Measurements from ENCODE around the gene GASK1B.
A peak's percentile ranks its signal among the peaks of the same experiment; 100 is the strongest.

The GASK1B gene

DNA sequence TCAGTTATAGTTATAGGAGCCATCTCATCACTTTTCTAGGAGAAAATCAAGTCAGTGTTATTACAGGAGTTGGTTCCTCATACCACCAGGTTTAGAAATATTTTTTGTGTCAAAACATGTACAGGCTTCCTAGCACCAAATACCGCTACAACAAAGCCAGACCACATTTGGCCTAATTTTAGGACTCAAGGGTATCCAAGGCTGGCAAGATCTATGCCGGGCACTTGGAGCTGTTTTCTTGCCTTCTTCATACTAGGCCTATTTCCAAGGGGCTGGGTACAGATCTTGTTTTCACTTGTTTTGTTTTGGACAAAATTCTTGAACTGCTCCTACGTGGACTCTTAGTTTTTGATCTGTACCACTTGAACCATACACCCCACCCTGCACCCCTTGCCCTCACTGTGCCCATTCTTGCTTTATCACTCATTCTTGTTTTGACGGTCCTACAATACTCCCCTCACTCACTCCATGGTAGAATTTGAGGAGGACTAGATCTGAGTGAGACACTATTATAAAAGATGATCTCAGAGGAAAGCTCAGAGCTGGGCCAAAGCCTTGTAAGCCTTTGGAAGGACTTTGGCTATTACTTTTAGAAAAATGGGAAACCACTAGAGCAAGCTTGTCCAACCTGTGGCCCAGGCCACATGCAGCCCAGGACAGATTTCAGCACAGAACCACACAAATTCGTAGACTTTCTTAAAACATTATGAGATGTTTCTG lies 19.8 kb upstream of the GASK1B start:
- DNase-seq = no peak
- in situ Hi-C loops (cut with HindIII; ENCODE audit: low pct_ligation_motif_present, low pct_unique_long_range_greater_than_20kb, low sequenced_read_pairs) = no loop called here

- DNase-seq = no peak
- in situ Hi-C loops (cut with HindIII; ENCODE audit: low pct_ligation_motif_present, low pct_unique_long_range_greater_than_20kb, low sequenced_read_pairs) = no loop called here
These were observed 17.9 kb upstream of the GASK1B start for GRCh38 chr4:158190718-158191117.

GRCh38 chr4:158189422-158189821 lies 16.6 kb upstream of the GASK1B start:
- in situ Hi-C loops (cut with HindIII; ENCODE audit: low pct_ligation_motif_present, low pct_unique_long_range_greater_than_20kb, low sequenced_read_pairs) = no loop called here
- no peak for DNase-seq

DNA sequence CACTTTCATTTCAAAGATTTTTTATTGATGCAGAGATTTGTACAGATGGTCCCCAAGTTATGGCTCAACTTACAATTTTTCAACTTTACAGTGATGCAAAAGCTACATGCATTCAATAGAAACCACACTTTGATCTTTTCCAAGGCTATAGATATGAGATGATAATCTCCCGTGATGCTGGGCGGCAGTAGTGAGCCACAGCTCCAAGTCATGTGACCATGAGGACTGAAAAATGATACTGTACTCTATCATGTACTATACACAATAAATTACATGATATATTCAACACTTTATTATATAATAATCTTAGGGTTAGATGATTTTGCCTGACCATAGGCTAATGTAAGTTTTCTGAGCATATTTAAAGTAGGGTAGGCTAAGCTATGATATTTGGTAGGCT lies 14.0 kb upstream of the GASK1B start:
- in situ Hi-C loops (cut with HindIII; ENCODE audit: low pct_ligation_motif_present, low pct_unique_long_range_greater_than_20kb, low sequenced_read_pairs) = no loop called here
- DNase-seq = no peak

GRCh38 chr4:158182736-158183135 lies 9.9 kb upstream of the GASK1B start:
- in situ Hi-C loops (cut with HindIII; ENCODE audit: low pct_ligation_motif_present, low pct_unique_long_range_greater_than_20kb, low sequenced_read_pairs) = no loop called here
- DNase-seq = no peak

- no peak for DNase-seq
- in situ Hi-C loops (cut with HindIII; ENCODE audit: low pct_ligation_motif_present, low pct_unique_long_range_greater_than_20kb, low sequenced_read_pairs) = no loop called here
These were observed 9.1 kb upstream of the GASK1B start for GRCh38 chr4:158181906-158182305.

DNA sequence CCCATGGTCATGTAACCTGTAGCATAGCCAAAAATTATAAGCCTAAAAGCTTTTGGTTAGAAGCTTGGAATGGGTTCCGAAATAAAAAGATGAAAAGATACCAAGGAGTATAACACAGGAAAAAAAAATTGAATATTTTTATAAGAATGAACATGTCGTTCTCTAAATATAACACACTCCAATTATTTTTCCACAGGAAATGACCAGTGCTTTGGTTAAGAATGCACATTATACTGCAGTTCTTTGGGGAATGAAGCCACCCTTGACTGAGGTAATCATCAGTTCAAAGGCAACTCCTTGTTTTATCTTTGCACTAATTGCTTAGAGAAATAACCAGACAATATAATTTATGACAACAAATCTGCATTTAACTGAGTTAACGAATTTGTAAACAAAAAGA lies 6.6 kb upstream of the GASK1B start:
- no peak for DNase-seq
- in situ Hi-C loops (cut with HindIII; ENCODE audit: low pct_ligation_motif_present, low pct_unique_long_range_greater_than_20kb, low sequenced_read_pairs) = loop anchor here (10.0 kb wide), 1 partner anchor 185 kb away; no protein-coding TSS in a partner anchor

GRCh38 chr4:158176776-158177175 lies 4.0 kb upstream of the GASK1B start:
- in situ Hi-C loops (cut with HindIII; ENCODE audit: low pct_ligation_motif_present, low pct_unique_long_range_greater_than_20kb, low sequenced_read_pairs) = loop anchor here (10.0 kb wide), 1 partner anchor 182 kb away; no protein-coding TSS in a partner anchor
- no peak for DNase-seq

DNA sequence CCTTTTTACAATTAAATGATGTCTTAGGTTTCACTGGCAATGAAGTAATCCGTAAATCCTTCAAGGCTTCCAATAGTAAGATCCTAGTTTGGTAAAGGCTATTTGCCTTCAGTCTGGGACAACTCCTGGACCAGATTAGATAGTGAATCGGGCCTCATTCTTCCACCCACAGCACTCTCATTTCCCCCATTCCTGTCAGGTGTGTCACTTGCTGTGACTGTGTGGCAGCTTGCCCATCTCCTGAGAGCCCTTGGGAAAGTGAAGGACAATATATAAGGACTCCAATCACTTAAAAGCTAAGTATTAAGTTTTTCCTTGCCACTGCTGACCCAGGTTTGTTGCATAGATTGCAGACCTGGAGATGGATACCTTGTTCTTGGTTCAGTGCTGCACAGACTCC lies 3.3 kb upstream of the GASK1B start:
- DNase-seq = peak; percentile 51
- in situ Hi-C loops (cut with HindIII; ENCODE audit: low pct_ligation_motif_present, low pct_unique_long_range_greater_than_20kb, low sequenced_read_pairs) = loop anchor here (10.0 kb wide), 1 partner anchor 181 kb away; no protein-coding TSS in a partner anchor

DNA sequence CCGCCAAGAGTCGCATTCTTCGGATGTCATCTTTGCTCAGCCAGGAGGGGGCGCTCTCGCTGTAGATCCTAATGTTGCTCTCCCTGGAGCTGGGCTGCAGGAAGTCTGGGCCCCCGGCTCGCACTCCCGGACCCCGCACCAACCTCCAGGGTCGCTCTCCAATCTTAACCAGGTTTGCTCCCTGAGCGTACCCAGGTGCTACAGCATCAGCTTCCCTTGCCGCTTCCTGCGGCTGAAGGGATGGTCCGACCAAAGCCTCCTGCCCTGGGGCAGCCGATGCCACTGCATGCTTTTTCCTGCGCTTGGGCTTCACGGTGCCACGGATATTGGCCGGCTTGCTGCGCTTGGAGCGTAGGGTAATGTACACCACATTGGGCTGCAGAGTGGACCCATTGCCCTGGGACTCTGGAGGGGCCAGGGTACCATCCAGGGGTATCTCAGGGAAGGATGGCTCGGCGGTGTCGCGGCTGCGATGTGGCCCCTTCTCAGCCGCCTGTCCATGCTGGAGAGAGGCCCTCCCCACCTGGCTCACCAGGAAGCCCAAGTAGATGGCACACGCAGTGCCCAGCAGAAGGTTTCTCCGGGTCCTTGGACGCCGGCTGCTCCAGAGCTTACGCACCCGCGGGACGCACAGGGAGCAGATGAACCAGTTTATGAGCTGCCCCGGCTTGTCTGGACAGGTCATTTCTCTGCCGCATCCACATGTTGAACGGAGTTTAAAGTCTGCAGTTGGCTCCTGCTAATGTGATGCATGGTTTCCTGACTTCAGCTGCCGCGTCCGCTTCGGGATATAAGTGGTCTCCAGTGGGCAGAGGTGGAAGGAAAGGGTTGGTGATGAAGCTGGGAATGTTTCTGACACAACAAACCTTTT lies 1.9 kb downstream of the GASK1B start:
- in situ Hi-C loops (cut with HindIII; ENCODE audit: low pct_ligation_motif_present, low pct_unique_long_range_greater_than_20kb, low sequenced_read_pairs) = loop anchor here (10.0 kb wide), 1 partner anchor 176 kb away; no protein-coding TSS in a partner anchor
- DNase-seq = no peak

- DNase-seq = no peak
- in situ Hi-C loops (cut with HindIII; ENCODE audit: low pct_ligation_motif_present, low pct_unique_long_range_greater_than_20kb, low sequenced_read_pairs) = loop anchor here (10.0 kb wide), 1 partner anchor 175 kb away; no protein-coding TSS in a partner anchor
These were observed 2.7 kb downstream of the GASK1B start for GRCh38 chr4:158169931-158170690.

DNA sequence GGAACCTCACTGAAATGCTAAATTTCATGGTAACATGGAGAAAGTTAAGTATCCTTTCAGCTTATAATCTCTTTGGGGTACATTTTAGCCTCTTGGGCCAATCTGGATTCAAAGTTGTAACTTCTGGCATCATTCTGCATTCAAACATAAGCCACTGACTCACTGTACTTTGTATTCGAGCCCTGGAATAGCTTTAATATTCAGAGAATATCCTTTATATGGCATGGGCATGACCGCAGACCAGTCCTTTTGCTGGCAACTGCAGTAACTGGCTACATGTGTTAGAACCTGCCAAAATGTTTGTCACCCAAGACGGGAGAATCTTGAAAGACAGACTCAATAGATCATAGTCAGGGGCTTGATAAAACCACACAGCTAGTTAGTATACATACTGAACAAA lies 3.3 kb downstream of the GASK1B start:
- no peak for DNase-seq
- in situ Hi-C loops (cut with HindIII; ENCODE audit: low pct_ligation_motif_present, low pct_unique_long_range_greater_than_20kb, low sequenced_read_pairs) = no loop called here

- DNase-seq = no peak
- in situ Hi-C loops (cut with HindIII; ENCODE audit: low pct_ligation_motif_present, low pct_unique_long_range_greater_than_20kb, low sequenced_read_pairs) = no loop called here
These were observed 4.2 kb downstream of the GASK1B start for GRCh38 chr4:158168606-158169005.

GRCh38 chr4:158166701-158167100 lies 6.1 kb downstream of the GASK1B start:
- in situ Hi-C loops (cut with HindIII; ENCODE audit: low pct_ligation_motif_present, low pct_unique_long_range_greater_than_20kb, low sequenced_read_pairs) = no loop called here
- no peak for DNase-seq

GRCh38 chr4:158164768-158165213 lies 8.0 kb downstream of the GASK1B start:
- in situ Hi-C loops (cut with HindIII; ENCODE audit: low pct_ligation_motif_present, low pct_unique_long_range_greater_than_20kb, low sequenced_read_pairs) = no loop called here

DNA sequence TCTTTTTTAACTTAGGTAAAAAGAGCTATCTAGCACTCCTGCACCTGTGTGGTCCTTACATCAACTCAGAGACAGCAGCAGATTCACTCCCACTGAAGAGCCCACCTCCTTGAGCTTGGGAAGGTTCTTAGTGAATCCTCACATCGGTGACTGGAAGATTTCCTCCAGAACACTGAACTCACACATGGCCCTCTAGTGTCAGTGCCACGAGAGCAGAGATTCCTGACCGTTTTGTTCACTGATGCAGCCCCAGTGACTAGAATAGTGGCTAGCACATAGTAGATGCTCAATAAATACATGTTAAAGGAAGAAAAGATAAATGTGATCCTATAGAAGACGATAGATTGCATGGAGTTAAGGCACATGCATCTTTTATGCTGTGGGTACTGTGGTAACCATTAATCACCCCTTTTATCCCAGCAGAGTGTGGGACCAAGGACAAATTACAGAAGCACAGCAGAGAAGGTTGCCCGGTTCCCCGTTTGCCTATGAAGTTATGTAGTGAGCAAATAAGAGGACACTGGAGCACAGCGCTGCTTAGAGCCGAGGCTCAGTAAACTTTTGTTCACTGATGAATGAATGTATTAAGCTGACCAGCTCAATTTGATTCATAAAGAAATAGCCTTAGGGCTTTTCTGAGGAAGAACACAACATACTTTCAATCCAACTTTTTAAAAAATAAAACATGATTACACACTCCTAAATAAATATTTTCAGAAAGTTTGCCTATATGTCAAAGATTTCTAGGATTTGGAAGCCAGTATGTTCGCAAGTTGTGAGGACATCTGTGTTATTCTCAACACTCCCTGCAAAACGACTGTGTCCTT lies 8.7 kb downstream of the GASK1B start:
- in situ Hi-C loops (cut with HindIII; ENCODE audit: low pct_ligation_motif_present, low pct_unique_long_range_greater_than_20kb, low sequenced_read_pairs) = no loop called here
- DNase-seq = no peak

More at GRCh38 chr4:158164768-158165213, 8.0 kb downstream of the GASK1B start:
- DNase-seq = no peak

- in situ Hi-C loops (cut with HindIII; ENCODE audit: low pct_ligation_motif_present, low pct_unique_long_range_greater_than_20kb, low sequenced_read_pairs) = no loop called here
- peak; percentile 53 for DNase-seq
These were observed 10.2 kb downstream of the GASK1B start for GRCh38 chr4:158162631-158163030.
